GM12878 (cell line): ENCODE results near the gene UEVLD. TPM values are rescaled to one million over a fixed set of nuclear protein-coding genes. Genes with fewer than 3 reads are reported as not detected.

Experiments
- ATAC-seq: fragments of 200-7000 bp; cut with Tn5 transposase; 3 replicates; pipeline ENCODE4 v1.9.1; 2020; ENCODE audit warnings: mild to moderate bottlenecking, moderate library complexity
- BruUV-seq: library from RNA; stranded (reverse); fragments of 400-500 nt; replicated peaks from 2 replicates; lab custom pipeline; 2021; lab: Mats Ljungman, UMichigan
- CTCF ChIA-PET: fragments of 300-600 bp; sonication (Branson Sonifier 250); formaldehyde crosslinking; extraction: SDS; loops from one replicate; lab custom pipeline; 2021; ENCODE audit warnings: inconsistent platforms; lab: Yijun Ruan, JAX
- POLR2A ChIA-PET: fragments of 350-600 bp; formaldehyde crosslinking; extraction: SDS; loops from one replicate; lab custom pipeline; 2021; ENCODE audit warnings: inconsistent platforms; lab: Charles Lee
- RAD21 ChIA-PET: fragments of 300-600 bp; sonication (Branson Sonifier 250); formaldehyde crosslinking; loops from one replicate; lab custom pipeline; 2023; ENCODE audit warnings: antibody characterized with exemption; ENCODE audit not compliant: unreplicated experiment; lab: Charles Lee
- SMC1A ChIA-PET: fragments of 300-600 bp; sonication (Branson Sonifier 250); formaldehyde crosslinking; loops from one replicate; lab custom pipeline; 2023; ENCODE audit not compliant: unreplicated experiment, uncharacterized antibody; lab: Charles Lee
- DNase-seq: peaks from one replicate; pipeline ENCODE4 v3.0.0-alpha.2; 2011; ENCODE audit warnings: low read depth, low spot score
- FAIRE-seq: peaks from 3 replicates; lab custom pipeline; 2011; peaks lifted over from hg19 to GRCh38; lab: Jason Lieb, UNC
- H2AFZ ChIP-seq: 2 replicates; pipeline ENCODE4 v1.6.0; 2011; ENCODE audit warnings: low read depth, low read length, control low read depth; ENCODE audit not compliant: control insufficient read depth
- H3K27ac ChIP-seq: 2 replicates; pipeline ENCODE4 v1.5.1; 2011; ENCODE audit warnings: control low read depth; ENCODE audit not compliant: control insufficient read depth, insufficient read depth
- H3K27me3 ChIP-seq, 2 experiments: replicated peaks in 1 of 2; 2 replicates each; pipeline versions ENCODE4 v1.6.0 to v1.6.1; 2011; ENCODE audit warnings: low read length in 1 of 2; ENCODE audit not compliant: control insufficient read depth in 2 of 2, insufficient read depth in 2 of 2
- H3K36me3 ChIP-seq, 2 experiments: 2 replicates each; pipeline ENCODE4 v1.5.1; 2011; ENCODE audit warnings: low read length in 1 of 2; ENCODE audit not compliant: control insufficient read depth in 2 of 2, insufficient read depth in 2 of 2
- H3K4me1 ChIP-seq: 2 replicates; pipeline ENCODE4 v1.6.1; 2011; ENCODE audit warnings: mild to moderate bottlenecking, low read length, moderate library complexity, mixed read lengths; ENCODE audit not compliant: control insufficient read depth, insufficient read depth
- H3K4me2 ChIP-seq: 2 replicates; pipeline ENCODE4 v1.6.0; 2011; ENCODE audit warnings: control low read depth; ENCODE audit not compliant: control insufficient read depth, insufficient read depth
- H3K4me3 ChIP-seq: fragments of 200-600 bp; sonication (generic); 2 replicates; pipeline ENCODE4 v1.5.1; 2016
- H3K79me2 ChIP-seq: 2 replicates; pipeline ENCODE4 v1.6.0; 2011; ENCODE audit warnings: low read length; ENCODE audit not compliant: control insufficient read depth, insufficient read depth
- H3K9ac ChIP-seq: 2 replicates; pipeline ENCODE4 v1.8.0; 2011; ENCODE audit warnings: low read length, control low read depth, mixed read lengths; ENCODE audit not compliant: control insufficient read depth, insufficient read depth
- H3K9me3 ChIP-seq: replicated peaks from 3 replicates; pipeline ENCODE4 v1.5.1; 2011; ENCODE audit warnings: mild to moderate bottlenecking, low read length; ENCODE audit not compliant: control insufficient read depth, insufficient read depth
- H4K20me1 ChIP-seq: 2 replicates; pipeline ENCODE4 v1.6.0; 2011; ENCODE audit not compliant: control insufficient read depth, insufficient read depth
- EZH2 ChIP-seq: IDR thresholded peaks from 2 replicates; pipeline ENCODE4 v1.6.1; 2012; ENCODE audit warnings: low read depth, mild to moderate bottlenecking, control low read depth, inconsistent platforms, low read length, borderline replicate concordance; ENCODE audit not compliant: control insufficient read depth
- FOXK2 ChIP-seq: fragments of 450-650 bp; IDR thresholded peaks from 2 replicates; pipeline ENCODE4 v1.6.1; 2017; ENCODE audit warnings: mild to moderate bottlenecking, moderate library complexity
- PAX8 ChIP-seq: fragments of 450-650 bp; IDR thresholded peaks from 2 replicates; pipeline ENCODE4 v1.6.1; 2017; ENCODE audit warnings: mild to moderate bottlenecking, moderate library complexity
- POLR2AphosphoS2 ChIP-seq: IDR thresholded peaks from 2 replicates; pipeline ENCODE4 v1.6.1; 2011; ENCODE audit warnings: low read depth, mild to moderate bottlenecking, low read length, improper control_type of control experiment, moderate library complexity
- SMC3 ChIP-seq: IDR thresholded peaks from 2 replicates; pipeline ENCODE4 v1.6.1; 2011; ENCODE audit warnings: low read length, improper control_type of control experiment, borderline replicate concordance
- TCF7 ChIP-seq: IDR thresholded peaks from 2 replicates; pipeline ENCODE4 v1.6.1; 2014; ENCODE audit warnings: antibody characterized with exemption, borderline replicate concordance
- ZNF622 ChIP-seq: fragments of 450-650 bp; IDR thresholded peaks from 2 replicates; pipeline ENCODE4 v1.6.1; 2017; ENCODE audit warnings: mild to moderate bottlenecking, inconsistent platforms
- WGBS: methylation state at CpG from one replicate; pipeline ENCODE4 v1.1.6; 2016; ENCODE audit warnings: low lambda C conversion rate; ENCODE audit not compliant: insufficient replicate concordance, insufficient coverage; ENCODE audit errors: missing lambda C conversion rate; 5-methylcytosine and 5-hydroxymethylcytosine counted together
- in situ Hi-C: fragments of 300-500 bp; cut with MboI; formaldehyde crosslinking; loops from 9 replicates; pipeline ENCODE4 v1.14.3; 2018; ENCODE audit warnings: mixed read lengths
- intact Hi-C: fragments of 100-400 bp; cut with micrococcal nuclease; formaldehyde crosslinking; loops from one replicate; pipeline ENCODE4 v1.14.2; 2022; ENCODE audit not compliant: unreplicated experiment
- polyA plus RNA-seq, 11 experiments: library from polyadenylated mRNA; depleted of rRNA in 4 of 11; unstranded in 6 of 11; stranded (reverse) in 5 of 11; fragments of >200 nt; fragmentation: Nextera tagmentation in 4 of 11; fragmentation: Illumina TruSeq in 1 of 11; extraction: Ambion mirVana in 4 of 11; extraction: Trizol in 1 of 11; gene quantifications; 1 replicate in 1 of 11; 2 replicates in 10 of 11; pipeline versions ENCODE4 v1.2.1 to v1.2.3, GENCODE V29; 2011 to 2016; ENCODE audit warnings: inconsistent platforms in 2 of 11, missing spikeins in 2 of 11, low read depth in 1 of 11
- total RNA-seq, 4 experiments: library from RNA; depleted of rRNA in 3 of 4; stranded (reverse); fragments of >200 nt in 3 of 4; fragmentation: Illumina TruSeq in 1 of 4; extraction: Trizol in 1 of 4; gene quantifications; 2 replicates each; pipeline versions ENCODE4 v1.2.1 to v1.2.3, GENCODE V29; 2013 to 2021
- TF ChIP-seq, protein P1 (sequence below): fragments of 450-650 bp; IDR thresholded peaks from 2 replicates; pipeline ENCODE4 v1.6.1; 2018; ENCODE audit warnings: mild to moderate bottlenecking, low read depth, moderate library complexity; ENCODE audit not compliant: partially characterized antibody
- TF ChIP-seq, protein P2 (sequence below): IDR thresholded peaks from 2 replicates; pipeline ENCODE4 v1.6.1; 2012; ENCODE audit warnings: low read depth, low read length, improper control_type of control experiment
- TF ChIP-seq, protein P3 (sequence below): IDR thresholded peaks from 2 replicates; pipeline ENCODE4 v1.6.1; 2011; ENCODE audit warnings: borderline replicate concordance, low read depth, mild to moderate bottlenecking, moderate library complexity, mixed read lengths, low read length; ENCODE audit not compliant: insufficient read depth; ENCODE audit errors: extremely low read length
- TF ChIP-seq, protein P4 (sequence below): fragments of 450-650 bp; formaldehyde crosslinking; IDR thresholded peaks from 2 replicates; pipeline ENCODE4 v1.5.0; 2022; ENCODE audit warnings: mild to moderate bottlenecking, missing genetic modification characterization
- TF ChIP-seq, protein P5 (sequence below): fragments of 450-650 bp; IDR thresholded peaks from 2 replicates; pipeline ENCODE4 v1.6.1; 2016; ENCODE audit warnings: mild to moderate bottlenecking

UEVLD gene
- total and polyA plus RNA-seq, 10 of the 15 experiments (the other 5 are each of a cell fraction or from before 2014, with no cell fraction given) = 6.5 to 16.3 (median 13.4) TPM

DNA sequence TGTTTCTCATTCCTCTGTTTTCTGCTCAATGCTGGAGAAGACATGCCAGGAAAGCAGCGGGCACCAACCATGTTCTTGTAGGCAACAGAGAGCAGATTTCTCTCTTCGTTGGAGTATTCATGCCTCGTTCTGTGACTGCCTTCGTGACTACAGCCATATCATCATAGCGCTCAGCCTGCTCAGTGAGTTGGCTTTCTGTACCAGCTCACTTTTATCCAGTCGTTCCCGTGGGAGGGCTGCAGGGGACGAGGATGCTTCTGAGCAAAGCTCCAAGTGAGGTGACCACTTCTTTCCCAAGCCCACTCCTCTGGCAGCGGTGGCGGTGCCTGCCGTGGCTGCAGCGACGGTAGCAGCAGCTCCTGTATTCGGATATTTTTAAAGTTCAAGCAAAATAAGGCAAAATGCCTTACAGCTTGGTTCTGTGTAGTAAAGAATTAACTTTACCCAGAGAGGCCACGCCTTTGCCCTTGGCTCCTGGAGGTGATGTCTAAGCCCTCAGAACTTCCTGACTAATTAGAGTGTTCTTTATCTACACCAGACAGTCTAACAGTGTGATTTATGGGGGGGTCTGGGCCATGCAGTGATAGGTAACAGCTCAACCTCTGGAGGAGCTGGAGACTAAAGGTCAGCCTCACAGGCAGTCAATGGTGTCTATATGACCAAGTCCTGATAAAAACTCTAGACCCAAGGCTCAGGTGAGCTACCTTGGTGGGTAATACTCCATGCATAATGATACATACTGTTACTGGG, 97.6 kb downstream of the UEVLD start:
- in situ Hi-C loops (no loop called here), intact Hi-C loops (no loop called here)
- Histone ChIP-seq H3K9me3 (no peaks in the 10 kb centered on the region), H3K27me3 (no peaks in the 10 kb centered on the region), H3K4me3 (no peak overlapping the region), H3K36me3 (peaks cover 0 to 12% of the 10 kb centered on the region in 2 experiments; a peak in 2 of 4 replicates), H3K27ac (no peak overlapping the region), H3K79me2 (no peaks in the 10 kb centered on the region), H3K9ac (no peak overlapping the region), H3K4me1 (peaks cover 4% of the 10 kb centered on the region), H3K4me2 (no peak overlapping the region), H2AFZ (no peak overlapping the region), H4K20me1 (no peaks in the 10 kb centered on the region)
- SMC1A ChIA-PET = interaction anchor here (1.0 to 1.7 kb wide), 5 partner anchors 9 to 247 kb away, joined by 3 to 6 read pairs (median 3); no protein-coding TSS in a partner anchor
- WGBS = over 99% methylated on average over 15 of the region's 15 CpGs
- POLR2A ChIA-PET = interaction anchor here (0.6 kb wide), 1 partner anchor 30 kb away, joined by 3 read pairs; no protein-coding TSS in a partner anchor
- DNase-seq (no peak), ATAC-seq (no peak), FAIRE-seq (no peak)
- RAD21 ChIA-PET = interaction anchor here (1.4 kb wide), 1 partner anchor 275 kb away, joined by 4 read pairs; no protein-coding TSS in a partner anchor
- no TSS peak for BruUV-seq
- CTCF ChIA-PET = interaction anchor here (0.7 to 2.1 kb wide), 3 partner anchors 31 to 247 kb away, joined by 3 to 4 read pairs (median 4); no protein-coding TSS in a partner anchor
- TF ChIP-seq POLR2AphosphoS2 (no peak), SMC3 (no peak), FOXK2 (no peak), TCF7 (no peak), EZH2 (no peak), PAX8 (no peak), ZNF622 (no peak)
- TF ChIP-seq, protein P1, sequence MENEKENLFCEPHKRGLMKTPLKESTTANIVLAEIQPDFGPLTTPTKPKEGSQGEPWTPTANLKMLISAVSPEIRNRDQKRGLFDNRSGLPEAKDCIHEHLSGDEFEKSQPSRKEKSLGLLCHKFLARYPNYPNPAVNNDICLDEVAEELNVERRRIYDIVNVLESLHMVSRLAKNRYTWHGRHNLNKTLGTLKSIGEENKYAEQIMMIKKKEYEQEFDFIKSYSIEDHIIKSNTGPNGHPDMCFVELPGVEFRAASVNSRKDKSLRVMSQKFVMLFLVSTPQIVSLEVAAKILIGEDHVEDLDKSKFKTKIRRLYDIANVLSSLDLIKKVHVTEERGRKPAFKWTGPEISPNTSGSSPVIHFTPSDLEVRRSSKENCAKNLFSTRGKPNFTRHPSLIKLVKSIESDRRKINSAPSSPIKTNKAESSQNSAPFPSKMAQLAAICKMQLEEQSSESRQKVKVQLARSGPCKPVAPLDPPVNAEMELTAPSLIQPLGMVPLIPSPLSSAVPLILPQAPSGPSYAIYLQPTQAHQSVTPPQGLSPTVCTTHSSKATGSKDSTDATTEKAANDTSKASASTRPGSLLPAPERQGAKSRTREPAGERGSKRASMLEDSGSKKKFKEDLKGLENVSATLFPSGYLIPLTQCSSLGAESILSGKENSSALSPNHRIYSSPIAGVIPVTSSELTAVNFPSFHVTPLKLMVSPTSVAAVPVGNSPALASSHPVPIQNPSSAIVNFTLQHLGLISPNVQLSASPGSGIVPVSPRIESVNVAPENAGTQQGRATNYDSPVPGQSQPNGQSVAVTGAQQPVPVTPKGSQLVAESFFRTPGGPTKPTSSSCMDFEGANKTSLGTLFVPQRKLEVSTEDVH = no peak
- TF ChIP-seq, protein P2, sequence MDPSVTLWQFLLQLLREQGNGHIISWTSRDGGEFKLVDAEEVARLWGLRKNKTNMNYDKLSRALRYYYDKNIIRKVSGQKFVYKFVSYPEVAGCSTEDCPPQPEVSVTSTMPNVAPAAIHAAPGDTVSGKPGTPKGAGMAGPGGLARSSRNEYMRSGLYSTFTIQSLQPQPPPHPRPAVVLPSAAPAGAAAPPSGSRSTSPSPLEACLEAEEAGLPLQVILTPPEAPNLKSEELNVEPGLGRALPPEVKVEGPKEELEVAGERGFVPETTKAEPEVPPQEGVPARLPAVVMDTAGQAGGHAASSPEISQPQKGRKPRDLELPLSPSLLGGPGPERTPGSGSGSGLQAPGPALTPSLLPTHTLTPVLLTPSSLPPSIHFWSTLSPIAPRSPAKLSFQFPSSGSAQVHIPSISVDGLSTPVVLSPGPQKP = no peak
- TF ChIP-seq, protein P3, sequence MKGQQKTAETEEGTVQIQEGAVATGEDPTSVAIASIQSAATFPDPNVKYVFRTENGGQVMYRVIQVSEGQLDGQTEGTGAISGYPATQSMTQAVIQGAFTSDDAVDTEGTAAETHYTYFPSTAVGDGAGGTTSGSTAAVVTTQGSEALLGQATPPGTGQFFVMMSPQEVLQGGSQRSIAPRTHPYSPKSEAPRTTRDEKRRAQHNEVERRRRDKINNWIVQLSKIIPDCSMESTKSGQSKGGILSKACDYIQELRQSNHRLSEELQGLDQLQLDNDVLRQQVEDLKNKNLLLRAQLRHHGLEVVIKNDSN = no peak
- TF ChIP-seq, protein P4, sequence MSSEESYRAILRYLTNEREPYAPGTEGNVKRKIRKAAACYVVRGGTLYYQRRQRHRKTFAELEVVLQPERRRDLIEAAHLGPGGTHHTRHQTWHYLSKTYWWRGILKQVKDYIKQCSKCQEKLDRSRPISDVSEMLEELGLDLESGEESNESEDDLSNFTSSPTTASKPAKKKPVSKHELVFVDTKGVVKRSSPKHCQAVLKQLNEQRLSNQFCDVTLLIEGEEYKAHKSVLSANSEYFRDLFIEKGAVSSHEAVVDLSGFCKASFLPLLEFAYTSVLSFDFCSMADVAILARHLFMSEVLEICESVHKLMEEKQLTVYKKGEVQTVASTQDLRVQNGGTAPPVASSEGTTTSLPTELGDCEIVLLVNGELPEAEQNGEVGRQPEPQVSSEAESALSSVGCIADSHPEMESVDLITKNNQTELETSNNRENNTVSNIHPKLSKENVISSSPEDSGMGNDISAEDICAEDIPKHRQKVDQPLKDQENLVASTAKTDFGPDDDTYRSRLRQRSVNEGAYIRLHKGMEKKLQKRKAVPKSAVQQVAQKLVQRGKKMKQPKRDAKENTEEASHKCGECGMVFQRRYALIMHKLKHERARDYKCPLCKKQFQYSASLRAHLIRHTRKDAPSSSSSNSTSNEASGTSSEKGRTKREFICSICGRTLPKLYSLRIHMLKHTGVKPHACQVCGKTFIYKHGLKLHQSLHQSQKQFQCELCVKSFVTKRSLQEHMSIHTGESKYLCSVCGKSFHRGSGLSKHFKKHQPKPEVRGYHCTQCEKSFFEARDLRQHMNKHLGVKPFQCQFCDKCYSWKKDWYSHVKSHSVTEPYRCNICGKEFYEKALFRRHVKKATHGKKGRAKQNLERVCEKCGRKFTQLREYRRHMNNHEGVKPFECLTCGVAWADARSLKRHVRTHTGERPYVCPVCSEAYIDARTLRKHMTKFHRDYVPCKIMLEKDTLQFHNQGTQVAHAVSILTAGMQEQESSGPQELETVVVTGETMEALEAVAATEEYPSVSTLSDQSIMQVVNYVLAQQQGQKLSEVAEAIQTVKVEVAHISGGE (CRISPR knock-in tag) = no peak
- TF ChIP-seq, protein P5, sequence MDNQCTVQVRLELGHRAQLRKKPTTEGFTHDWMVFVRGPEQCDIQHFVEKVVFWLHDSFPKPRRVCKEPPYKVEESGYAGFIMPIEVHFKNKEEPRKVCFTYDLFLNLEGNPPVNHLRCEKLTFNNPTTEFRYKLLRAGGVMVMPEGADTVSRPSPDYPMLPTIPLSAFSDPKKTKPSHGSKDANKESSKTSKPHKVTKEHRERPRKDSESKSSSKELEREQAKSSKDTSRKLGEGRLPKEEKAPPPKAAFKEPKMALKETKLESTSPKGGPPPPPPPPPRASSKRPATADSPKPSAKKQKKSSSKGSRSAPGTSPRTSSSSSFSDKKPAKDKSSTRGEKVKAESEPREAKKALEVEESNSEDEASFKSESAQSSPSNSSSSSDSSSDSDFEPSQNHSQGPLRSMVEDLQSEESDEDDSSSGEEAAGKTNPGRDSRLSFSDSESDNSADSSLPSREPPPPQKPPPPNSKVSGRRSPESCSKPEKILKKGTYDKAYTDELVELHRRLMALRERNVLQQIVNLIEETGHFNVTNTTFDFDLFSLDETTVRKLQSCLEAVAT = no peak
